Esophagus muscularis mucosa (tissue), 4 donors: ENCODE data around the gene HACD2.

Experiments used
- EP300 ChIP-seq: sonication (generic); formaldehyde crosslinking; IDR thresholded peaks from one replicate; pipeline ENCODE4 v1.6.1; 2017; ENCODE audit warnings: antibody characterized with exemption
- POLR2A ChIP-seq: fragments of 450-650 bp; IDR thresholded peaks from one replicate; pipeline ENCODE4 v1.6.1; 2017; ENCODE audit warnings: antibody characterized with exemption, moderate library complexity, mild to moderate bottlenecking, low read depth
- POLR2AphosphoS5 ChIP-seq, 2 donors: sonication (generic); formaldehyde crosslinking; IDR thresholded peaks; one replicate each; pipeline ENCODE4 v1.6.1; 2017; ENCODE audit warnings: antibody characterized with exemption in 2 of 2
- TF ChIP-seq, protein P1 (sequence below), 3 experiments: fragments of 200-600 bp in 2 of 3; fragments of 450-650 bp in 1 of 3; sonication (generic) in 2 of 3; IDR thresholded peaks; one replicate each; pipeline ENCODE4 v1.5.1; 2017 to 2019; ENCODE audit warnings: antibody characterized with exemption in 3 of 3, mild to moderate bottlenecking in 2 of 3, moderate library complexity in 1 of 3

DNA sequence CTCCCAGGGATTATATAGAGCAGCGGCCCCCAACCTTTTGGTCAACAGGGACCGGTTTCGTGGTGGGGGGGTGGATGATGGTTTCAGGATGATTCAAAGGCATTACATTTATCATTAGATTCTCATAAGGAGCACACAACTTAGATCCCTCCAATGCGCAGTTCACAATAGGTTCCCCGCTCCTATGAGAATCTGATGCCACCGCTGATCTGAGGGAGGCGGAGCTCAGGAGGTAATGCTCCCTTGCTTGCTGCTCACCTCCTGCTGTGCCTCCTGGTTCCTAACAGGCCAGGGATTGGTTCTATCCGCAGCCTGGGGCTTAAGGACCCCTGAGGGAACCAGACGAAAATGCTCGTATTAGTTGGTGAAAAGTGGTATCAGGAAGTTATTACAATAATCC lies 1.3 kb upstream of the HACD2 start:
- TF ChIP-seq, protein P1, sequence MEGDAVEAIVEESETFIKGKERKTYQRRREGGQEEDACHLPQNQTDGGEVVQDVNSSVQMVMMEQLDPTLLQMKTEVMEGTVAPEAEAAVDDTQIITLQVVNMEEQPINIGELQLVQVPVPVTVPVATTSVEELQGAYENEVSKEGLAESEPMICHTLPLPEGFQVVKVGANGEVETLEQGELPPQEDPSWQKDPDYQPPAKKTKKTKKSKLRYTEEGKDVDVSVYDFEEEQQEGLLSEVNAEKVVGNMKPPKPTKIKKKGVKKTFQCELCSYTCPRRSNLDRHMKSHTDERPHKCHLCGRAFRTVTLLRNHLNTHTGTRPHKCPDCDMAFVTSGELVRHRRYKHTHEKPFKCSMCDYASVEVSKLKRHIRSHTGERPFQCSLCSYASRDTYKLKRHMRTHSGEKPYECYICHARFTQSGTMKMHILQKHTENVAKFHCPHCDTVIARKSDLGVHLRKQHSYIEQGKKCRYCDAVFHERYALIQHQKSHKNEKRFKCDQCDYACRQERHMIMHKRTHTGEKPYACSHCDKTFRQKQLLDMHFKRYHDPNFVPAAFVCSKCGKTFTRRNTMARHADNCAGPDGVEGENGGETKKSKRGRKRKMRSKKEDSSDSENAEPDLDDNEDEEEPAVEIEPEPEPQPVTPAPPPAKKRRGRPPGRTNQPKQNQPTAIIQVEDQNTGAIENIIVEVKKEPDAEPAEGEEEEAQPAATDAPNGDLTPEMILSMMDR (IDR thresholded peaks at IDR 0.05): no peak
- no peak for TF ChIP-seq POLR2A
- TF ChIP-seq POLR2AphosphoS5 (IDR thresholded peaks at IDR 0.05): no peak
- TF ChIP-seq EP300: no peak
